Measurements from ENCODE around the gene JAM3. TPM values are rescaled to one million over a fixed set of nuclear protein-coding genes. Genes with fewer than 3 reads are reported as not detected.

Gene JAM3
- total and polyA plus RNA-seq, 2 donors (not counting 3 experiments of a cell fraction or from before 2014, with no cell fraction given), result 78.8 to 137 TPM

DNA sequence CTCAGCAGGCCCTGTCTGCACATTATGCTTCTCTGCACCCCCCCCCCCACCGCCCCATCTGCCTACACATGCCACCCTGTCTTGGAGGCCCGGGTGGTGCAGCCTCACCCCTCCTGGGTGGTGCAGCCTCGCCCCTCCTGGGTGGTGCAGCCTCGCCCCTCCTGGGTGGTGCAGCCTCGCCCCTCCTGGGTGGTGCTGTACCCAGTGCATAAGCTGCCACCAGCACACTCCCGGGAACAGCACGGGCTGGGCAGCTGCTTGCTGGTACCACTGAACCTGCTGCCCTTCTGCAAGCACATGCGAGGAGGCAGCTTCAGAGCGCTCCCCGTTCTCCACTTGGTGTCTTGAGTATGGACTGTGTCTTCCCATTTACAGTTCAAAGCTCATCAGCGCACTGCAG, 85.6 kb downstream of the JAM3 start:
- H3K27ac ChIP-seq (ENCODE audit: insufficient read depth, low read depth, low read length), result no peak overlapping the region
- no peak overlapping the region for H2AFZ ChIP-seq (ENCODE audit: low read depth, low read length)
- peaks cover under 1 to 25% of the 10 kb centered on the region in 2 experiments for H3K36me3 ChIP-seq (ENCODE audit: control insufficient read depth in 2 of 2, extremely low read depth in 1 of 2, insufficient read depth in 2 of 2, low read length in 2 of 2)
- no peaks in the 10 kb centered on the region for H3K9me3 ChIP-seq (replicated peaks; ENCODE audit: control insufficient read depth, insufficient read depth, low read length)
- no peaks in the 10 kb centered on the region for H3K27me3 ChIP-seq (ENCODE audit: control insufficient read depth in 2 of 2, insufficient read depth in 2 of 2, low read length in 2 of 2)
- no peak overlapping the region for H3K4me2 ChIP-seq (ENCODE audit: insufficient read depth, low read length)
- DNase-seq (ENCODE audit: low read depth, low spot score), result no peak
- intact Hi-C loops (cut with micrococcal nuclease), result no loop called here
- no peak for FAIRE-seq
- H3K9me1 ChIP-seq (replicated peaks; ENCODE audit: control insufficient read depth, extremely low read depth, insufficient read depth, low read length), result no peaks in the 10 kb centered on the region
- TF ChIP-seq JUN (IDR thresholded peaks at IDR 0.05; ENCODE audit: borderline replicate concordance, insufficient read depth, insufficient read length, low read depth) (no peak), POLR2A (IDR thresholded peaks at IDR 0.05; ENCODE audit: low read depth, low read length) (no peak), FOS (IDR thresholded peaks at IDR 0.05; ENCODE audit: borderline replicate concordance, insufficient read depth, low read length) (no peak), EZH2 (IDR thresholded peaks at IDR 0.05; ENCODE audit: borderline replicate concordance, low read depth, low read length, severe bottlenecking) (no peak), POLR2AphosphoS5 (IDR thresholded peaks at IDR 0.05; ENCODE audit: insufficient read depth, low read depth, low read length) (no peak), GATA2 (IDR thresholded peaks at IDR 0.05; ENCODE audit: insufficient read depth, insufficient read length, low read depth, low read length) (no peak), MYC (IDR thresholded peaks at IDR 0.05; ENCODE audit: low read depth, low read length) (no peak), MAX (IDR thresholded peaks at IDR 0.05; ENCODE audit: insufficient read depth, insufficient read length) (no peak)
- TF ChIP-seq, protein P1, sequence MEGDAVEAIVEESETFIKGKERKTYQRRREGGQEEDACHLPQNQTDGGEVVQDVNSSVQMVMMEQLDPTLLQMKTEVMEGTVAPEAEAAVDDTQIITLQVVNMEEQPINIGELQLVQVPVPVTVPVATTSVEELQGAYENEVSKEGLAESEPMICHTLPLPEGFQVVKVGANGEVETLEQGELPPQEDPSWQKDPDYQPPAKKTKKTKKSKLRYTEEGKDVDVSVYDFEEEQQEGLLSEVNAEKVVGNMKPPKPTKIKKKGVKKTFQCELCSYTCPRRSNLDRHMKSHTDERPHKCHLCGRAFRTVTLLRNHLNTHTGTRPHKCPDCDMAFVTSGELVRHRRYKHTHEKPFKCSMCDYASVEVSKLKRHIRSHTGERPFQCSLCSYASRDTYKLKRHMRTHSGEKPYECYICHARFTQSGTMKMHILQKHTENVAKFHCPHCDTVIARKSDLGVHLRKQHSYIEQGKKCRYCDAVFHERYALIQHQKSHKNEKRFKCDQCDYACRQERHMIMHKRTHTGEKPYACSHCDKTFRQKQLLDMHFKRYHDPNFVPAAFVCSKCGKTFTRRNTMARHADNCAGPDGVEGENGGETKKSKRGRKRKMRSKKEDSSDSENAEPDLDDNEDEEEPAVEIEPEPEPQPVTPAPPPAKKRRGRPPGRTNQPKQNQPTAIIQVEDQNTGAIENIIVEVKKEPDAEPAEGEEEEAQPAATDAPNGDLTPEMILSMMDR (IDR thresholded peaks at IDR 0.05; ENCODE audit: extremely low read depth in 1 of 2, insufficient read depth in 1 of 2, low read depth in 1 of 2, low read length in 2 of 2), result no peak
- CTCF ChIA-PET, result interaction anchor here (0.7 kb wide), 1 partner anchor 11 kb away, joined by 3 read pairs; no protein-coding TSS in a partner anchor
- H3K4me1 ChIP-seq (ENCODE audit: control insufficient read depth, extremely low read depth, insufficient read depth, low read length), result no peaks in the 10 kb centered on the region
- H3K79me2 ChIP-seq (ENCODE audit: control insufficient read depth, insufficient read depth, low read length), result no peaks in the 10 kb centered on the region
- no peaks in the 10 kb centered on the region for H4K20me1 ChIP-seq (replicated peaks; ENCODE audit: control insufficient read depth, extremely low read depth, insufficient read depth, low read length)
- no TSS peak for BruUV-seq (replicated peaks)
- H3K4me3 ChIP-seq (replicated peaks in 1 of 3; ENCODE audit: insufficient read depth in 1 of 3, low read depth in 1 of 3, low read length in 3 of 3), result no peak overlapping the region
- no peak overlapping the region for H3K9ac ChIP-seq (replicated peaks; ENCODE audit: extremely low read depth, insufficient read depth, low read length)
- POLR2A ChIA-PET, result no interaction called here
- dilution Hi-C loops (cut with MboI; ENCODE audit: extremely low pct_ligation_motif_present, low sequenced_read_pairs), result no loop called here
